GM12878 (cell line): ENCODE data around the gene GAS2L1. TPM values are rescaled to one million over a fixed set of nuclear protein-coding genes. Genes with fewer than 3 reads are reported as not detected.

Experiments
- ATAC-seq: fragments of 200-7000 bp; cut with Tn5 transposase; 3 replicates; pipeline ENCODE4 v1.9.1; 2020; ENCODE audit warnings: mild to moderate bottlenecking, moderate library complexity
- BruUV-seq: library from RNA; stranded (reverse); fragments of 400-500 nt; replicated peaks from 2 replicates; lab custom pipeline; 2021; lab: Mats Ljungman, UMichigan
- CTCF ChIA-PET: fragments of 300-600 bp; sonication (Branson Sonifier 250); formaldehyde crosslinking; extraction: SDS; loops from one replicate; lab custom pipeline; 2021; ENCODE audit warnings: inconsistent platforms; lab: Yijun Ruan, JAX
- POLR2A ChIA-PET: fragments of 350-600 bp; formaldehyde crosslinking; extraction: SDS; loops from one replicate; lab custom pipeline; 2021; ENCODE audit warnings: inconsistent platforms; lab: Charles Lee
- RAD21 ChIA-PET: fragments of 300-600 bp; sonication (Branson Sonifier 250); formaldehyde crosslinking; loops from one replicate; lab custom pipeline; 2023; ENCODE audit warnings: antibody characterized with exemption; ENCODE audit not compliant: unreplicated experiment; lab: Charles Lee
- SMC1A ChIA-PET: fragments of 300-600 bp; sonication (Branson Sonifier 250); formaldehyde crosslinking; loops from one replicate; lab custom pipeline; 2023; ENCODE audit not compliant: unreplicated experiment, uncharacterized antibody; lab: Charles Lee
- DNase-seq: peaks from one replicate; pipeline ENCODE4 v3.0.0-alpha.2; 2011; ENCODE audit warnings: low read depth, low spot score
- FAIRE-seq: peaks from 3 replicates; lab custom pipeline; 2011; peaks lifted over from hg19 to GRCh38; lab: Jason Lieb, UNC
- H2AFZ ChIP-seq: 2 replicates; pipeline ENCODE4 v1.6.0; 2011; ENCODE audit warnings: low read depth, low read length, control low read depth; ENCODE audit not compliant: control insufficient read depth
- H3K27ac ChIP-seq: 2 replicates; pipeline ENCODE4 v1.5.1; 2011; ENCODE audit warnings: control low read depth; ENCODE audit not compliant: control insufficient read depth, insufficient read depth
- H3K27me3 ChIP-seq, 2 experiments: replicated peaks in 1 of 2; 2 replicates each; pipeline versions ENCODE4 v1.6.0 to v1.6.1; 2011; ENCODE audit warnings: low read length in 1 of 2; ENCODE audit not compliant: control insufficient read depth in 2 of 2, insufficient read depth in 2 of 2
- H3K36me3 ChIP-seq, 2 experiments: 2 replicates each; pipeline ENCODE4 v1.5.1; 2011; ENCODE audit warnings: low read length in 1 of 2; ENCODE audit not compliant: control insufficient read depth in 2 of 2, insufficient read depth in 2 of 2
- H3K4me1 ChIP-seq: 2 replicates; pipeline ENCODE4 v1.6.1; 2011; ENCODE audit warnings: mild to moderate bottlenecking, low read length, moderate library complexity, mixed read lengths; ENCODE audit not compliant: control insufficient read depth, insufficient read depth
- H3K4me2 ChIP-seq: 2 replicates; pipeline ENCODE4 v1.6.0; 2011; ENCODE audit warnings: control low read depth; ENCODE audit not compliant: control insufficient read depth, insufficient read depth
- H3K4me3 ChIP-seq: fragments of 200-600 bp; sonication (generic); 2 replicates; pipeline ENCODE4 v1.5.1; 2016
- H3K79me2 ChIP-seq: 2 replicates; pipeline ENCODE4 v1.6.0; 2011; ENCODE audit warnings: low read length; ENCODE audit not compliant: control insufficient read depth, insufficient read depth
- H3K9ac ChIP-seq: 2 replicates; pipeline ENCODE4 v1.8.0; 2011; ENCODE audit warnings: low read length, control low read depth, mixed read lengths; ENCODE audit not compliant: control insufficient read depth, insufficient read depth
- H3K9me3 ChIP-seq: replicated peaks from 3 replicates; pipeline ENCODE4 v1.5.1; 2011; ENCODE audit warnings: mild to moderate bottlenecking, low read length; ENCODE audit not compliant: control insufficient read depth, insufficient read depth
- H4K20me1 ChIP-seq: 2 replicates; pipeline ENCODE4 v1.6.0; 2011; ENCODE audit not compliant: control insufficient read depth, insufficient read depth
- CREB1 ChIP-seq: IDR thresholded peaks from 2 replicates; pipeline ENCODE4 v1.6.1; 2012; ENCODE audit warnings: low read depth, mild to moderate bottlenecking, inconsistent platforms
- CREM ChIP-seq: IDR thresholded peaks from 2 replicates; pipeline ENCODE4 v1.6.1; 2014; ENCODE audit warnings: antibody characterized with exemption, low read depth
- E2F4 ChIP-seq: IDR thresholded peaks from 2 replicates; pipeline ENCODE4 v1.6.1; 2012; ENCODE audit warnings: low read depth, low read length, improper control_type of control experiment
- ESRRA ChIP-seq: IDR thresholded peaks from 2 replicates; pipeline ENCODE4 v1.6.1; 2012; ENCODE audit warnings: mild to moderate bottlenecking, low read length, improper control_type of control experiment
- HDAC6 ChIP-seq: fragments of 200-600 bp; sonication (generic); IDR thresholded peaks from one replicate; pipeline ENCODE4 v1.8.0; 2017; ENCODE audit warnings: antibody characterized with exemption; ENCODE audit not compliant: unreplicated experiment
- IRF4 ChIP-seq: IDR thresholded peaks from 2 replicates; pipeline ENCODE4 v1.6.1; 2011; ENCODE audit warnings: low read depth, low read length
- MEF2A ChIP-seq: IDR thresholded peaks from 2 replicates; pipeline ENCODE4 v1.6.1; 2011; ENCODE audit warnings: low read depth, mild to moderate bottlenecking, low read length, moderate library complexity; ENCODE audit not compliant: insufficient read depth
- PML ChIP-seq: IDR thresholded peaks from 2 replicates; pipeline ENCODE4 v1.6.1; 2012; ENCODE audit warnings: low read length, inconsistent platforms
- PRDM15 ChIP-seq: fragments of 450-650 bp; formaldehyde crosslinking; IDR thresholded peaks from 2 replicates; pipeline ENCODE4 v1.4.0; 2020; ENCODE audit warnings: mild to moderate bottlenecking, moderate library complexity
- SIX5 ChIP-seq: IDR thresholded peaks from 2 replicates; pipeline ENCODE4 v1.6.1; 2011; ENCODE audit warnings: mild to moderate bottlenecking, low read depth, low read length, moderate library complexity; ENCODE audit not compliant: severe bottlenecking
- SKIL ChIP-seq: fragments of 450-650 bp; IDR thresholded peaks from 2 replicates; pipeline ENCODE4 v1.6.1; 2017; ENCODE audit warnings: mild to moderate bottlenecking, low read depth, inconsistent platforms; ENCODE audit not compliant: poor library complexity, severe bottlenecking
- WGBS: methylation state at CpG from one replicate; pipeline ENCODE4 v1.1.6; 2016; ENCODE audit warnings: low lambda C conversion rate; ENCODE audit not compliant: insufficient replicate concordance, insufficient coverage; ENCODE audit errors: missing lambda C conversion rate; 5-methylcytosine and 5-hydroxymethylcytosine counted together
- in situ Hi-C: fragments of 300-500 bp; cut with MboI; formaldehyde crosslinking; loops from 9 replicates; pipeline ENCODE4 v1.14.3; 2018; ENCODE audit warnings: mixed read lengths
- intact Hi-C: fragments of 100-400 bp; cut with micrococcal nuclease; formaldehyde crosslinking; loops from one replicate; pipeline ENCODE4 v1.14.2; 2022; ENCODE audit not compliant: unreplicated experiment
- polyA plus RNA-seq, 11 experiments: library from polyadenylated mRNA; depleted of rRNA in 4 of 11; unstranded in 6 of 11; stranded (reverse) in 5 of 11; fragments of >200 nt; fragmentation: Nextera tagmentation in 4 of 11; fragmentation: Illumina TruSeq in 1 of 11; extraction: Ambion mirVana in 4 of 11; extraction: Trizol in 1 of 11; gene quantifications; 1 replicate in 1 of 11; 2 replicates in 10 of 11; pipeline versions ENCODE4 v1.2.1 to v1.2.3, GENCODE V29; 2011 to 2016; ENCODE audit warnings: inconsistent platforms in 2 of 11, missing spikeins in 2 of 11, low read depth in 1 of 11
- total RNA-seq, 4 experiments: library from RNA; depleted of rRNA in 3 of 4; stranded (reverse); fragments of >200 nt in 3 of 4; fragmentation: Illumina TruSeq in 1 of 4; extraction: Trizol in 1 of 4; gene quantifications; 2 replicates each; pipeline versions ENCODE4 v1.2.1 to v1.2.3, GENCODE V29; 2013 to 2021
- TF ChIP-seq, protein P1 (sequence below): fragments of 150-350 bp; IDR thresholded peaks from 2 replicates; pipeline ENCODE4 v1.6.1; 2016; ENCODE audit warnings: low read depth, low read length

GAS2L1 gene
- total and polyA plus RNA-seq, 10 of the 15 experiments (the other 5 are each of a cell fraction or from before 2014, with no cell fraction given), result 0.03 to 0.13 TPM; not detected in 8

- Histone ChIP-seq H3K4me2 (no peak overlapping the region), H3K79me2 (no peaks in the 10 kb centered on the region), H3K9me3 (no peaks in the 10 kb centered on the region), H3K4me1 (no peaks in the 10 kb centered on the region), H3K9ac (no peak overlapping the region), H3K27ac (no peak overlapping the region), H3K27me3 (no peaks in the 10 kb centered on the region), H3K4me3 (no peak overlapping the region), H4K20me1 (no peaks in the 10 kb centered on the region), H3K36me3 (peaks cover 19 to 50% of the 10 kb centered on the region in 2 experiments), H2AFZ (no peak overlapping the region)
- ChIA-PET RAD21 (no interaction called here), POLR2A (interaction anchor here (0.6 kb wide), 1 partner anchor 476 kb away, joined by 3 read pairs; no protein-coding TSS in a partner anchor), CTCF (no interaction called here), SMC1A (no interaction called here)
- DNase-seq (no peak), ATAC-seq (no peak), FAIRE-seq (no peak)
- in situ Hi-C loops (no loop called here), intact Hi-C loops (no loop called here)
- BruUV-seq, result no TSS peak
- 86% methylated on average over 12 of the region's 12 CpGs for WGBS
- TF ChIP-seq PML (no peak), SKIL (no peak), IRF4 (no peak), CREM (no peak), ESRRA (no peak), SIX5 (no peak), CREB1 (no peak), PRDM15 (CRISPR knock-in tag) (no peak), E2F4 (no peak), MEF2A (no peak), HDAC6 (no peak)
- TF ChIP-seq, protein P1, sequence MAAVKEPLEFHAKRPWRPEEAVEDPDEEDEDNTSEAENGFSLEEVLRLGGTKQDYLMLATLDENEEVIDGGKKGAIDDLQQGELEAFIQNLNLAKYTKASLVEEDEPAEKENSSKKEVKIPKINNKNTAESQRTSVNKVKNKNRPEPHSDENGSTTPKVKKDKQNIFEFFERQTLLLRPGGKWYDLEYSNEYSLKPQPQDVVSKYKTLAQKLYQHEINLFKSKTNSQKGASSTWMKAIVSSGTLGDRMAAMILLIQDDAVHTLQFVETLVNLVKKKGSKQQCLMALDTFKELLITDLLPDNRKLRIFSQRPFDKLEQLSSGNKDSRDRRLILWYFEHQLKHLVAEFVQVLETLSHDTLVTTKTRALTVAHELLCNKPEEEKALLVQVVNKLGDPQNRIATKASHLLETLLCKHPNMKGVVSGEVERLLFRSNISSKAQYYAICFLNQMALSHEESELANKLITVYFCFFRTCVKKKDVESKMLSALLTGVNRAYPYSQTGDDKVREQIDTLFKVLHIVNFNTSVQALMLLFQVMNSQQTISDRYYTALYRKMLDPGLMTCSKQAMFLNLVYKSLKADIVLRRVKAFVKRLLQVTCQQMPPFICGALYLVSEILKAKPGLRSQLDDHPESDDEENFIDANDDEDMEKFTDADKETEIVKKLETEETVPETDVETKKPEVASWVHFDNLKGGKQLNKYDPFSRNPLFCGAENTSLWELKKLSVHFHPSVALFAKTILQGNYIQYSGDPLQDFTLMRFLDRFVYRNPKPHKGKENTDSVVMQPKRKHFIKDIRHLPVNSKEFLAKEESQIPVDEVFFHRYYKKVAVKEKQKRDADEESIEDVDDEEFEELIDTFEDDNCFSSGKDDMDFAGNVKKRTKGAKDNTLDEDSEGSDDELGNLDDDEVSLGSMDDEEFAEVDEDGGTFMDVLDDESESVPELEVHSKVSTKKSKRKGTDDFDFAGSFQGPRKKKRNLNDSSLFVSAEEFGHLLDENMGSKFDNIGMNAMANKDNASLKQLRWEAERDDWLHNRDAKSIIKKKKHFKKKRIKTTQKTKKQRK, result no peak
These were observed 28.4 kb downstream of the GAS2L1 start for GRCh38 chr22:29334696-29335344.
